Brain microvascular endothelial cell (primary cell): ENCODE data around the gene MSI1.

Experiments
- DNase-seq: peaks from one replicate; pipeline ENCODE4 v3.0.0-alpha.2; 2020
- H3K27ac ChIP-seq: fragments of 250-450 bp; sonication (Bioruptor Pico); 2 replicates; pipeline ENCODE4 v1.5.1; 2020; ENCODE audit warnings: mild to moderate bottlenecking, moderate library complexity
- H3K27me3 ChIP-seq: fragments of 250-450 bp; sonication (Bioruptor Pico); replicated peaks from 2 replicates; pipeline ENCODE4 v1.5.1; 2020; ENCODE audit warnings: mild to moderate bottlenecking
- H3K36me3 ChIP-seq: fragments of 250-450 bp; sonication (Bioruptor Pico); replicated peaks from 2 replicates; pipeline ENCODE4 v1.5.1; 2020; ENCODE audit warnings: mild to moderate bottlenecking
- H3K4me3 ChIP-seq: 2 replicates; pipeline ENCODE4 v1.5.1; 2011; ENCODE audit warnings: low read depth, mild to moderate bottlenecking, control low read depth, low read length, moderate library complexity
- CTCF ChIP-seq: IDR thresholded peaks from 2 replicates; pipeline ENCODE4 v1.5.1; 2011; ENCODE audit warnings: low read depth, mild to moderate bottlenecking, moderate library complexity, low read length, control low read depth, inconsistent platforms; ENCODE audit errors: missing control alignments
- in situ Hi-C: cut with HindIII; loops from 2 replicates; pipeline ENCODE4 v1.10.0; 2017; ENCODE audit warnings: low sequenced_read_pairs, low pct_ligation_motif_present

The MSI1 gene

GRCh38 chr12:120347766-120348165 is 21.2 kb downstream of the MSI1 start:
- H3K27me3 ChIP-seq, result no peaks in the 10 kb centered on the region
- H3K36me3 ChIP-seq, result no peaks in the 10 kb centered on the region
- no peak for TF ChIP-seq CTCF
- no peak overlapping the region for H3K27ac ChIP-seq
- in situ Hi-C loops, result no loop called here
- DNase-seq, result no peak
- no peak overlapping the region for H3K4me3 ChIP-seq

GRCh38 chr12:120346681-120347080 is 22.3 kb downstream of the MSI1 start:
- Histone ChIP-seq H3K27me3 (no peaks in the 10 kb centered on the region), H3K4me3 (no peak overlapping the region), H3K27ac (no peak overlapping the region), H3K36me3 (no peaks in the 10 kb centered on the region)
- in situ Hi-C loops, result no loop called here
- DNase-seq, result no peak
- peak; percentile 45 for TF ChIP-seq CTCF

- in situ Hi-C loops, result no loop called here
- no peak for TF ChIP-seq CTCF
- H3K27ac ChIP-seq, result no peak overlapping the region
- no peaks in the 10 kb centered on the region for H3K27me3 ChIP-seq
- H3K4me3 ChIP-seq, result no peak overlapping the region
- H3K36me3 ChIP-seq, result no peaks in the 10 kb centered on the region
- no peak for DNase-seq
These were observed 22.9 kb downstream of the MSI1 start for GRCh38 chr12:120346031-120346430.

- H3K27me3 ChIP-seq, result no peaks in the 10 kb centered on the region
- DNase-seq, result no peak
- no peak for TF ChIP-seq CTCF
- in situ Hi-C loops, result no loop called here
- H3K27ac ChIP-seq, result no peak overlapping the region
- no peaks in the 10 kb centered on the region for H3K36me3 ChIP-seq
- H3K4me3 ChIP-seq, result no peak overlapping the region
These were observed 25.3 kb downstream of the MSI1 start for GRCh38 chr12:120343692-120344091.

GRCh38 chr12:120343039-120343537 is 25.9 kb downstream of the MSI1 start:
- no peak for TF ChIP-seq CTCF
- no peak for DNase-seq
- H3K4me3 ChIP-seq, result no peak overlapping the region
- H3K27ac ChIP-seq, result no peak overlapping the region
- no peaks in the 10 kb centered on the region for H3K36me3 ChIP-seq
- in situ Hi-C loops, result no loop called here
- no peaks in the 10 kb centered on the region for H3K27me3 ChIP-seq

GRCh38 chr12:120342175-120343038 is 26.6 kb downstream of the MSI1 start:
- H3K36me3 ChIP-seq, result no peaks in the 10 kb centered on the region
- H3K27me3 ChIP-seq, result no peaks in the 10 kb centered on the region
- no peak for DNase-seq
- H3K4me3 ChIP-seq, result no peak overlapping the region
- in situ Hi-C loops, result no loop called here
- TF ChIP-seq CTCF, result no peak
- no peak overlapping the region for H3K27ac ChIP-seq
